Endothelial cell of hepatic sinusoid (primary cell): ENCODE results near the gene PPP1R8.
"Not testable (repeated sequence)": the region's sequence is repeated elsewhere in the genome, so short reads cannot be mapped to it uniquely, and the experiment has no call there.

ENCODE experiments used
- in situ Hi-C: cut with HindIII; loops from 2 replicates; pipeline ENCODE4 v1.10.0; 2017; ENCODE audit warnings: low sequenced_read_pairs

Gene PPP1R8

DNA sequence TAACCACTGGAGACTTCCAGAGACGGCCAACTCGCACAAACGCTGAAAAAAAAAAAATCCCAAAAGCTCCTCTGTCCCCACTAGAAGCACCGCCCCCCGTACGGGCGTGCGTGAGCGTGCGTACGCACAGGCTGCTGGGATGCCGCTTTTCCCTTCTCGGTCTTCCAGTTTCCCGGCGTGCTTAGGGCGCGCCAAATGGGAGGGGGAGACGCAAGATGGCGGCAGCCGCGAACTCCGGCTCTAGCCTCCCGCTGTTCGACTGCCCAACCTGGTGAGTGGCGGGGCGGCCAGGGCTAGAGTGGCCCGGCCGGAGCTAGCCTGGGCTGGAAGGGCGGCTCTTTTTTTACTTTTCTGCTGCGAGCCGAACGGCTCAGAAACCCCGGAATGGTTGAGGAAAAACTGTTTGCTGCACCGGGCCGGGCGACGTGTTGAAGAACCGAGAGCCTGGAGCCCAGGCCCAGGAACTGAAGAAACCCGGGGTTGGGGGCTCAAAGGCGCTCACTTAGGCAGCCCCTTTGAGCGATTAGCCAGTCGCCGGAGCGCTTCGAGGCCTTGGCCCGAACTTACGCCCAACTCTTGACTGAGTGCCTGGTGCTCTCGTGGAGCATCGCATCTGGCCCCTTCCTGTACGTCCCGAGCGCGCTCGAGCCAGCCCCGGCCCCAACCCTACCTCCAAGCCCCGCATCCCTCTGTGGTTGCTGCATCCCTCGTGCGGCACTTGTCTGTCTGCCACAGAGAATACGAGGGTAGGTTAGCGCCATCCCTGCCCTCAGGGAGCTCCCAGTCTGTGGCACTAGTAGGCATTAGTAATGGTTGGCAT lies at the start of gene PPP1R8:
TSS of gene PPP1R8 (plus strand) at position 162 of the 820 bp plus-strand sequence. CDS start at position 216, 54 bp downstream.
- in situ Hi-C loops, result no loop called here

DNA sequence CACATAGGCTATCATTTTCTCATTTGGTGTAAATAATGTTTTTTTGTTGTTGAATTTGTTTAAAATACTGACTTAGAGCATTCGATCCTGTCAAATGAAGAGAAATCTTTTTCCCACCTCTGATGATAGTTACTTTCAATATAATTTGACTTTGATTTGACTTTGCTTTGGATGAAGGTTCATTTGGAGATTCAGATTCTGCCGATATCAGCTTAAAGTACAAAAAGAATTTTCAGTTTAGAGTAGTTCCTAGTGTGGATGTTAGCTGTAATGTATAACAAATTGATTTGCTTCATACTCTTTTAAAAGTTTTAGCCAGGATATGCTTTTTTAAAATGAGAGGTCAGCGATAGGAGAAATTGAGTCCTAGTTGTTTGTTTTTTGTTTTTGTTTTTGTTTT lies 47.6 kb upstream of the PPP1R8 start:
- in situ Hi-C loops, result no loop called here

DNA sequence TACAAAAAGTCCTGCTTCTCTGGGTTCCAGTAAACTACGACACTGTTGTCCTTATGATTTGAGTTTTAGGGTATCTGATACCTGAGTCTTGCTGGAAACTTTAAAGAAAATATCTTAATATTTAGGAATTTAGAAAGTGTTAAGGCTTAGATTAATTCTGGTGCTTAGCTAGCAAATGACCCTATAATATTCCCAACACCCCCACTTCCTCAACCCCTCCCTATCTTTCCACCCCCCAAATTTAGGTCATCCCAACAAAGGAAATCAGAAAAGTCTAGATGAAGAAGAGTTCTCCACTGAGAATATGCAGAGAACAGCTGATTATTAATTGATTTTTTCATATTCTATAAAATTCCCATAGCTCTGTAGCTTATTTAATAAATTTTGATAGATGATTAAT lies 45.9 kb upstream of the PPP1R8 start:
- in situ Hi-C loops, result no loop called here

DNA sequence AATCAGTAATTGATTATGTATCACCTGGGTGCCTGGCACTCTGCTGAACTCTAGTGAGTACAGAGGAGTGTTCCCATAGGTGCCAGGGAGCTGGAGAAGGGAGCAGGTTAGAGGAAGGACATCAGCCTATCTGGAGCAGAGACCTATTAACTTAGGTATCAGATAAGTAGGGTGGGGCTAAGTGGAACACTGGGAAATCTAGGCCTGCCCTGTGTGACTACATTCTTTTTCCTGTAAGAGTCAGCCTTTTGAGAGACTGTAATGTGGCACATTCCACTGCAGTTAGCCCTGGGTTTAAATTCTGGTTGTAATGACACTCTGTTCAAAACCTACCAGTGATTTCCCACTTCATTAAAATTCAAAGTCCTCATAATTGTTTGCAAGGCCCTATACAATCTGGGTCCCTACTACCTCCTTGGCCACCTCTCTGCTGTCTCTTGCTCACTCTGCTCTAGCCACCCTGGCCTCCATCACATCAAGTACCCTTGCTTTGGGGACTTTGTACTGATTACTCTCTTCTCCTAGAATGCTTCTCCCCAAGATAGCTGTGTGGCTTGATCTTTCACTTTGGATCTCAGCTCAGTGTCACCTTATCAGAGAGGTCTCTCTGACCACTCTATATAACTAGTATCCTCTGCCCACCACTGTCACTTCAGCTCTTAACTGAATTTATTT lies 44.7 kb upstream of the PPP1R8 start:
- in situ Hi-C loops, result no loop called here

DNA sequence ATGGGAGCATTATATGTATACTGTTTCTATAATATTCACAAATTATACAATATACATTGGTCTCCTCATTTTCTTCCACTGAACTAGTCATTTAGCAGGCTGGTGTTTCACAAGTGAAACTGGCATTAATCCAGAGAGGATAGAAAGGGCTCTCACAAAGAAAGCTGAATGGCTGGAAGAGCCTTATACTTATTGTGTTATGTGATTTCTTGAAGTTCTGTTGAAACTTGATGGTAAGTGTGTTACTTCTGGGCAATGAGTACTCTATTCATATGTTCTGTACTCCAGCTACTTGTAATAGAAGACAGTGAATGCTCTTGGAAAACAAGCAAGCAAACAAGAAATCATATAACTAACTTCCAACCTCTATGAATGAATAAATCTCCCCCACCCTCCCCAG lies 42.7 kb upstream of the PPP1R8 start:
- in situ Hi-C loops, result no loop called here

DNA sequence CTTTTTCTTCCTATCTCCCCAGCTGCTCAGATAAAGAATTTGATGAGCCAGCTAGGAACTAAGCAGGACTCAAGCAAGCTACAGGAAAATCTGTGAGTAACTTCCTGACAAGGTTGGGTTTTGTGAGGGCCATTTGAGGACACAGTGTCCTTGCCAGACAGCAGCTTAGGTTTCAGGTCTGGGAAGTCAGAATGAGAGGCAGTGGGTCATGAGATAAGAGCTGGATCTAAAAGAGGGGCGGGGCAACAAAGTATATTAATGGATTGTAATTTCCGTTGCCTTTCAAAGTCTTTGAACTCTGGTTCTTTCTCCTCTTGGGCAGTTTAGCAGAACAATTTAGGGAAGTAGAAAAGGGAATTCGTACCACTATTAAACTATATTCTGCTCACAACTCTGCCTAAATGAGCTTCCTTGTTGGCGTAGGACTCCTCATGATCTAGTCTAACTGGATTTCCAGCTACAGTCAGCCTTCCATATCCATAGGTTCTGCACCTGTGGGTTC lies 41.0 kb upstream of the PPP1R8 start:
- in situ Hi-C loops, result no loop called here

DNA sequence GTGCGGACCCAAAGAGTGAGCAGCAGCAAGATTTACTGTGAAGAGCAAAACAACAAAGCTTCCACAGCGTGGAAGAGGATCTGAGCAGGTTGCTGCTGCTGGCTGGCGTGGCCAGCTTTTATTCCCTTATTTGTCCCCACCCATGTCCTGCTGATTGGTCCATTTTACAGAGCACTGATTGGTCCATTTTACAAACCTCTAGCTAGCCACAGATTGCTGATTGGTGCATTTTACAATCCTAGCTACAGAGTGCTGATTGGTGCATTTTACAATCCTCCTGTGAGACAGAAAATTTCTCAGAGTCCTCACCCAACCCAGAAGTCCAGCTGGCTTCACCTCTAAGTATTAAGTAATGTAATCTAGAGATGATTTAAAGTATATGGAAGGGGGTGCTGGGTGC lies 40.3 kb upstream of the PPP1R8 start:
- in situ Hi-C loops, result not testable (repeated sequence)

DNA sequence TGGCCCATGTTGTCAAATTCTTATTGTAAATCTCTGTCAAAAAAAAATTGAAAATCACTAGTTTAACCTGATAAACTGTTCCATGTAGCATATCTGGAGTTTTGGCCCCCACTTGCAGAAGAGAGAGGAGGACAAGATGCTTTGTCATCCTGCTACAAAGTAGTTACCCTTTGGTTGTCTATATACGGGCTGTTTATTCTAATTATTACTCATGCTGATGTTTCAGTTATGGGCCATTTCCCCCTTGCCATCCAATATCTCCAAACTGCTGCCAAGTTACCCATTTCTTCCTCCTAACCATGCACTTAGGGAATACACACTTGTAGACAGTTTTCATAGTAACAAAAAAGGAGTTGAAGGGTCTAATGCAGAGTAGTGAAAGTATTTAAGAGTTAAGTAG lies 35.0 kb upstream of the PPP1R8 start:
- in situ Hi-C loops, result no loop called here

DNA sequence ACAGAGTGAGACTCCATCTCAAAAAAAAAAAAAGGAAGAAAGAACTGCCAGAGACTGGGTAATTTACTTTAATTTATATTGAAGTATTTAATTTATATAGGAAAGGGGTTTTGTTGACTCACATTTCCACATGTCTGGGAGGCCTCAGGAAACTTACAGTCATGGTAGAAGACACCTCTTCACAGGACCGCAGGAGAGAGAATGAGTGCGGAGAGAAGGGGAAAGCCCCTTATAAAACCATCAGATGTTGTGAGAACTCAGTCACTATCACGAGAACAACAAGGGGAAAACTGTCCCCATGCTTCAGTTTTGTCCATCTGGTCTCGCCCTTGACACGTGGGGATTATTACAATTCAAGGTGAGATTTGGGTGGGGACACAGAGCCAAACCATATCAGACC lies 25.8 kb upstream of the PPP1R8 start:
- in situ Hi-C loops, result no loop called here

DNA sequence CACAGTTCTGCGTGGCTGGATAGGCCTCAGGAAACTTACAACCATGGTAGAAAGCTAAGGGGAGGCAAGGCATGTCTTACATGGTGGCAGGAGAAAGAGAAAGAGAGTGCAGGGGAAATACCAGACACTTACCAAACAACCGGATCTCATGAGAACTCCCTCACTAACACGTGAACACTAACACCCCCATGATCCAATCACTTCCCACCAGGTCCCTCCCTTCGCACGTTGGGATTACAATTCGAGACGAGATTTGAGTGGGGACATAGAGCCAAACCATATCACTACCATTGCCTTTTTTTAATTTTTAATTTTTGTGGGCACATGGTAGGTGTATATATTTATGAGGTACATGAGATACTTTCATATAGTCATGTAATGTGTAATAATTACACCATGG lies 23.8 kb upstream of the PPP1R8 start:
- in situ Hi-C loops, result no loop called here

DNA sequence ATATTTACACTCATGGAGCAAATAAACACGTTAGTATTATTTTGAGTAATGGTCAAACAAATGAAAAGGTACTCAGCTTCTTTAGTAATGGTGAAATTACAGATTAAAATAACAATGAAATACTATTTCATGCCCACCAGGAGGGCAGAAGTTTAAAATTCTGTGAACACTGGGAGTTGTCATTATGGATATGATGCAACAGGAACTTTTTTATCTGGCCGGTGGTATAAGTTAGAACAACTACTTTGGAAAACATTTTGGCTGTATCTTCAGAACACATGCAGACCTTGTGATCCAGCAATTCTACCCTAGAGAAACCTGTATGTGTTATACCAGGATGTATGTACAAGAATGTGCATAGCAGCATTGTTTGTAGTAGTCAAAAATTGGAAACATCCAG lies 23.2 kb upstream of the PPP1R8 start:
- in situ Hi-C loops, result no loop called here

DNA sequence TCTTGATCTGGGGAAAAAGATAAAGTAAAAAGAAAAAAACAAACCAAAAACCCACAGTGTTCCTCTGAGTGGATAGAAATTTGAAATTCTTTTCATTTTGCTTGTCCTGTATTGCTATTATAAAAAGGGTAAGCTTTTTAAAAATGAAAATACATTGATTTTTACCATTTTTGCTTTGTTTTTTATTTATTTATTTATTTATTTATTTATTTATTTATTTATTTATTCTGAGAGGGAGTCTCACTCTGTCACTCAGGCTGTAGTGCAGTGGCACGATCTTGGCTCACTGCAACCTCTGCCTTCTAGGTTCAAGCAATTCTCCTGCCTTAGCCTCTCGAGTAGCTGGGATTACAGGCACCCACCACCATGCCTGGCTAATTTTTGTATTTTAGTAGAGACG lies 22.5 kb upstream of the PPP1R8 start:
- in situ Hi-C loops, result not testable (repeated sequence)

DNA sequence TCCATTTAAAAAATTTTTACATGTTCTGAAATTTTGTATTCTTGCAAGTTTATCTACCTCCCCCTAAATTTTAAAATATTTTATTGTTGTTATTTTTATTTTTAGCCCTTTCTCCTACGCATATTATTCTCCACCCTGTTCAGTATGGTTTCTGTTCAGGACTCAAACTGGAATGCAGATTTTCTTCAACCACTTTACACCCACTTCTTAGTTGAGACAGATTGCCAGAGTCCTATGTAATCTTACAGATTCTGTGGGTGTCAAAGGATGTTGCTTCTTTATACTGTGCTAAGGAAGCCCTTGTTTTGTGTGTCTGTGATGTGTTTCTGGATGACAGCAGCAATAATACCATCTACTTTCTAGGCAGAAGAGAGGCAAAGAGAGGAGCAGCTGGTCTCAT lies 20.7 kb upstream of the PPP1R8 start:
- in situ Hi-C loops, result no loop called here

DNA sequence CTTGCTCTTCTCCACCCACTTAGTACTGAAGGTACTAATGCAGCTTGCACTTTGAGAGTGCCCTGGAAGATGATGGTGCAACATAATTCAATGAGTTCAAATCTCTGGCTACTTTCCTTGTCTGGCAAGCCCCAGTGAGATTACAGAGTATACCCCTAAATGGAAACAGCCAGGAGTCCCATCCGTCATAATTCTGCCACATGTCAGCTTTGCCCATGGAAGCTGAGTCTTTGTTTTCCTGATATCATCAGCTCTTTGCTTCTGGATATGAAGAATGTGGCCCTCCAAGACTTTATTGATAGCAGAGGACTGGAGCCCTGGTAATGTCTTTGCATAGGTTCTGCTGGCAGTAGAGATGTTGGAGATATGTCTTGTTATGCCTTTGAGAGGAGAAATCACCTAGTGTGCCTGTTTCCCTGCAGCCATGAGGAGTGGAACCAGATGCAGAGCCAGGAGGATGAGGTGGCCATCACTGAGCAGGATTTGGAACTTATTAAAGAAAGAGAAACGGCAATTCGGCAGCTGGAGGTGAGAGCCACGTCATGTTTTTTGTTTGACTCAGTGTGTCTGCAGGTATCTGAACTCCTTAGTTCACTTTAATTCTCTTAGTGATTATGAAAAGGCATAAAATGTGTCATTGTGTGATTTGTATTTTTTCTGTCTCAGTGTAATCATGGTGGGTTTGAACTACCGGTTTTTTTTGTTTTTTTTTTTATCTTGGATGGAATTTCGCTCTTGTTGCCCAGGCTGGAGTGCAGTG lies 18.7 kb upstream of the PPP1R8 start:
- in situ Hi-C loops, result no loop called here

DNA sequence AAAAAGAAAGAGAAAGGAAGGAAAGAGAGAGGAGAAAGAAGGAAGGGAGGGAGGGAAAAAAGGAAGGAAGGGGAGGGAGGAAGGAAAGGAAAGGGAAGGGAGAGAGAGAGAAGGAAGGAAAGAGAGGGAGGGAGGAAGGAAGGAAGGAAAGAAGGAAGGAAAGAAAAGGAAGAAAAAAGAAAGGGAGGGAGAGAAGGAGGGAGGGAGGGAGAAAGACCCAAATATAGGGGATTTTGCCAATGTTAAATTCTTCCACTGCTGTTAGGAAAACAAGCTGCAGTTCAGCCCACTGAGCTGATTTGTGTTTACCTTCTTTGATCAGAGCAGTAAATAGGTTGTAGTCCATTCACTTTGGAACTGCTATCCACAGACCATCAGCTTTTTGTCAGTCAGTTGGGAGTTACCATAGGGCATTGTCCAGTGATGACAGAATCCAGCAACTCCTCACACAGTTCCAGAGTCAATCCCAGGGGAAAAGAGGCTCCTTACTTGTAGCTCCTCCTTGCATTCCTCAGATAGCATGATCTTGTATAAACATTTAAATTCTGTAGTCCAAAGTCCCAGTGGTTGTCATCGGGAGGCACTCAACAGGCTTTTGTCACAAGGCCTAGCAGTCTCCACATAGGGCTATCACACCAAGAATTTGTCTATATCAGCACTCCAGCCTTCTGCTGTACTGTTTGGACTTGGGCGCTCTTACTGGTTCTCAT lies 13.5 kb upstream of the PPP1R8 start:
- in situ Hi-C loops, result no loop called here

DNA sequence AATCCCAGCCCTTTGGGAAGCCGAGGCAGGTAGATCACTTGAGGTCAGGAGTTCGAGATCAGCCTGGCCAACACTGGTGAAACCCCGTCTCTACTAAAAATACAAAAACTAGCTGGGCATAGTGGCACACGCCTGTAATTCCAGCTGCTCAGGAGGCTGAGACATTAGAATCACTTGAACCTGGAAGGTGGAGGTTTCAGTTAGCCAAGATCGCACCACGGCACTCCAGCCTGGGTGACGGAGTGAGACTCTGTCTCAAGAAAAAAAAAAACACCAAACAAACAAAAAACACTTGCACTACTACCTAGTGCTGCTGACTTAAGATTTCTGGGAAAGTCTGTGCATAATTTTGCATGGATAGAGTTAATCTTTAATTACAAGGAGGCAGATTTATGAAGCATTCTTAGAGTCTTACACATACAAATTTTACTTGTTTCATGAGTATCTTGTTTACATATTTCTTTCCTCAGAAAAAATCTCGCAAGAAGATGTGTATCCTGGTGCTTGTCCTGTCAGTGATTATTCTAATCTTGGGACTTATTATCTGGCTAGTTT lies 8.7 kb upstream of the PPP1R8 start:
- in situ Hi-C loops, result no loop called here

DNA sequence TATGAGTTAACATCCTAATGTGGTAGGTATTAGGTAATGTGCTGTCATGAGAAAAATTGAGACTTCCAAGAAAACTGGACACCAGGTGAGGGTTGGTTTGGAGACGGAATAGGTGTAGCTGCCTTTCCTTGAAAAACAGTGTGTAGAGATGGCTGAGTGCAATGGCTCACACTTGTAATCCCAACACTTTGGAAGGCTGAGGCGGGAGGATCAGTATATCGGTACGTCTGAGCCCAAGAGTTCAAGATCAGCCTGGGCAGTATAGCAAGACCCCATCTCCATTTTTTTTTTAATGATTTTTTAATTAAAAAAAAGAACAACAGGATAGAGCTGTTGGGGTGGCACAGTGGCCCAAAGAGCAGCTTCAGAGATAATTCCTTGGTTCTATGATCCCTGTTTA lies 6.8 kb upstream of the PPP1R8 start:
- in situ Hi-C loops, result no loop called here

DNA sequence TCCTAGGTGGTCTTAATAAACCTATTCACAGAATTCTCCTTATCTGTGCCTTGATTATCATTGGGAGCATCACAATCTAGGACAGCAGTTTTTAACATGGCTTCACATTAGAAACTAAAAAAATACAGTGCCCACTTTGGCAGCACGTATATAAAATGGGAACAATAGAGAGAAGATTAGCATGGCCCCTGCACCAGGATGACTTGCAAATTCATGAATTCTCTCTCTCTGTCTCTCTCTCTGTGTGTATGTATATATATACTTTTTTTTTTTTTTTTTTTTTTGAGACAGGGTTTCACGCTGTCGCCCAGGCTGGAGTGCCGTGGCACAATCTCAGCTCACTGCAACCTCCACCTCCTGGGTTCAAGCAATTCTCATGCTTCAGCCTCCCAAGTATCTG lies 6.2 kb upstream of the PPP1R8 start:
- in situ Hi-C loops, result no loop called here

DNA sequence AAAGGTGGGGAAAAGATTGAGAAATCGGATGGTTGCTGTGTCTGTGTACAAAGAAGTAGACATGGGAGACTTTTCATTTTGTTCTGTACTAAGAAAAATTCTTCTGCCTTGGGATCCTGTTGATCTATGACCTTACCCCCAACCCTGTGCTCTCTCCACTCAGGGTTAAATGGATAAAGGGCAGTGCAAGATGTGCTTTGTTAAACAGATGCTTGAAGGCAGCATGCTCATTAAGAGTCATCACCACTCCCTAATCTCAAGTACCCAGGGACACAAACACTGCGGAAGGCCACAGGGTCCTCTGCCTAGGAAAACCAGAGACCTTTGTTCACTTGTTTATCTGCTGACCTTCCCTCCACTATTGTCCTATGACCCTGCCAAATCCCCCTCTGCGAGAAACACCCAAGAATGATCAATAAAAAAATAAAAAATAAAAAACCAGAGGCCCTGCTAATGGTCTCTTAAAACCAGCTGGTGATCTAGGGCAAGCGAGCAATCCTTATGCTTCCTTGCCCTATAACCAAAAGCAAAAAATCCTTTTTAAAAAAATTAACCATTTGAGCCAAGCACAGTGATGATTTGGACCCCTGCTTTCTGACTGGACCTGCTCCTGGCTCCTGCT lies 1.1 kb upstream of the PPP1R8 start:
- in situ Hi-C loops, result not testable (repeated sequence)
